K562 (cell line): ENCODE results near the gene PIP4K2A. TPM values are rescaled to one million over a fixed set of nuclear protein-coding genes. Genes with fewer than 3 reads are reported as not detected.
A peak's percentile ranks its signal among the peaks of the same experiment; 100 is the strongest.

ENCODE experiments used
- ATAC-seq: fragments of 200-7000 bp; cut with Tn5 transposase; 3 replicates; pipeline ENCODE4 v1.9.1; 2020; ENCODE audit warnings: moderate library complexity
- BruUV-seq: library from RNA; stranded (reverse); fragments of 400-500 nt; replicated peaks from 2 replicates; lab custom pipeline; 2021; lab: Mats Ljungman, UMichigan
- CTCF ChIA-PET: fragments of 300-600 bp; formaldehyde crosslinking; extraction: SDS; loops from one replicate; lab custom pipeline; 2021; ENCODE audit warnings: low intra/inter-chr PET ratio; lab: Yijun Ruan, JAX
- POLR2A ChIA-PET: fragments of 300-600, 350-650 bp; sonication (Branson Sonifier 250); formaldehyde crosslinking; extraction: SDS; loops from one replicate; lab custom pipeline; 2021; ENCODE audit warnings: antibody characterized with exemption, inconsistent platforms; lab: Yijun Ruan, JAX
- DNase-seq, 4 experiments: peaks; one replicate each; pipeline versions ENCODE4 v3.0.0 to v3.0.0-alpha.2; 2011 to 2018; ENCODE audit warnings: low spot score in 3 of 4, mixed read lengths in 3 of 4; ENCODE audit errors: extremely low read depth in 1 of 4
- FAIRE-seq: peaks from 2 replicates; lab custom pipeline; 2011; peaks lifted over from hg19 to GRCh38; lab: Jason Lieb, UNC
- H2AFZ ChIP-seq: 2 replicates; pipeline ENCODE4 v1.6.0; 2011; ENCODE audit warnings: low read depth, low read length, control low read depth, inconsistent platforms
- H3K27ac ChIP-seq: fragments of 200-600 bp; 3 replicates; pipeline ENCODE4 v1.8.0; 2011; ENCODE audit warnings: low read depth, mild to moderate bottlenecking, control low read depth, inconsistent platforms, low read length, moderate library complexity, mixed read lengths; ENCODE audit errors: extremely low read depth
- H3K27me3 ChIP-seq, 2 experiments: fragments of 300-600 bp in 1 of 2; 2 replicates in 1 of 2; 3 replicates in 1 of 2; pipeline versions ENCODE4 v1.6.0 to v1.8.0; 2011; ENCODE audit warnings: inconsistent platforms in 2 of 2, low read length in 2 of 2, mild to moderate bottlenecking in 1 of 2, mixed read lengths in 1 of 2, moderate library complexity in 1 of 2; ENCODE audit not compliant: control insufficient read depth in 2 of 2, insufficient read depth in 2 of 2
- H3K36me3 ChIP-seq: fragments of 300-600 bp; 3 replicates; pipeline ENCODE4 v1.8.0; 2011; ENCODE audit warnings: mild to moderate bottlenecking, low read length, inconsistent platforms; ENCODE audit not compliant: control insufficient read depth, insufficient read depth
- H3K4me1 ChIP-seq, 2 experiments: fragments of 200-600 bp in 1 of 2; replicated peaks in 1 of 2; 2 replicates in 1 of 2; 3 replicates in 1 of 2; pipeline versions ENCODE4 v1.5.1 to v1.8.0; 2011; ENCODE audit warnings: inconsistent platforms in 2 of 2, low read length in 2 of 2, mild to moderate bottlenecking in 1 of 2, mixed read lengths in 1 of 2, moderate library complexity in 1 of 2; ENCODE audit not compliant: control insufficient read depth in 2 of 2, insufficient read depth in 2 of 2
- H3K4me2 ChIP-seq: 2 replicates; pipeline ENCODE4 v1.6.1; 2011; ENCODE audit warnings: low read length, control low read depth, inconsistent platforms, mixed read lengths; ENCODE audit not compliant: insufficient read depth
- H3K4me3 ChIP-seq: fragments of 200-600 bp; sonication (generic), shearing (Covaris generic); 2 replicates; pipeline ENCODE4 v1.5.1; 2016; ENCODE audit warnings: control low read depth, inconsistent platforms
- H3K79me2 ChIP-seq: fragments of 200-600 bp; 3 replicates; pipeline ENCODE4 v1.8.0; 2011; ENCODE audit warnings: low read length, inconsistent platforms; ENCODE audit not compliant: control insufficient read depth, insufficient read depth
- H3K9ac ChIP-seq, 2 experiments: 2 replicates each; pipeline versions ENCODE4 v1.6.0 to v1.6.1; 2011; ENCODE audit warnings: low read depth in 2 of 2, low read length in 2 of 2, control low read depth in 1 of 2, inconsistent platforms in 1 of 2, mild to moderate bottlenecking in 1 of 2, mixed read lengths in 1 of 2; ENCODE audit not compliant: insufficient read depth in 1 of 2
- H3K9me1 ChIP-seq: one replicate; pipeline ENCODE4 v1.6.0; 2011; ENCODE audit warnings: inconsistent platforms, mild to moderate bottlenecking, low read length, moderate library complexity; ENCODE audit not compliant: control insufficient read depth, insufficient read depth
- H3K9me3 ChIP-seq: replicated peaks from 2 replicates; pipeline ENCODE4 v1.5.1; 2011; ENCODE audit warnings: low read depth, low read length, inconsistent platforms; ENCODE audit not compliant: control insufficient read depth, insufficient read depth
- H4K20me1 ChIP-seq: replicated peaks from 2 replicates; pipeline ENCODE4 v1.6.1; 2011; ENCODE audit warnings: low read length, inconsistent platforms, mixed read lengths; ENCODE audit not compliant: control insufficient read depth, insufficient read depth
- CEBPB ChIP-seq: fragments of 450-650 bp; IDR thresholded peaks from 2 replicates; pipeline ENCODE4 v1.6.1; 2016; ENCODE audit warnings: missing genetic modification characterization, missing compliant biosample characterization
- CEBPG ChIP-seq, 3 experiments: fragments of 200-800 bp in 1 of 3; sonication (Bioruptor generic) in 1 of 3; sonication (generic) in 1 of 3; formaldehyde crosslinking in 1 of 3; IDR thresholded peaks in 2 of 3; conservative IDR thresholded peaks in 1 of 3; 2 replicates each; pipeline versions ENCODE4 v1.6.1 to v1.8.0; 2016 to 2022; ENCODE audit warnings: missing compliant biosample characterization in 2 of 3, missing genetic modification characterization in 2 of 3, mild to moderate bottlenecking in 1 of 3, missing genetic modification reagents in 1 of 3
- CTCFL ChIP-seq: IDR thresholded peaks from 2 replicates; pipeline ENCODE4 v1.6.1; 2011; ENCODE audit warnings: borderline replicate concordance, low read depth, mild to moderate bottlenecking, moderate library complexity, low read length; ENCODE audit not compliant: insufficient read depth, poor library complexity, severe bottlenecking
- FOXP1 ChIP-seq: sonication (generic); formaldehyde crosslinking; IDR thresholded peaks from 2 replicates; pipeline ENCODE4 v1.8.0; 2022; ENCODE audit warnings: mild to moderate bottlenecking, missing genetic modification reagents
- HMG20A ChIP-seq: fragments of 450-650 bp; formaldehyde crosslinking; conservative IDR thresholded peaks from 2 replicates; pipeline ENCODE4 v1.4.0; 2020; ENCODE audit warnings: mild to moderate bottlenecking, mixed read lengths
- MAZ ChIP-seq, 2 experiments: fragments of 450-650 bp in 1 of 2; sonication (generic) in 1 of 2; formaldehyde crosslinking; IDR thresholded peaks in 1 of 2; conservative IDR thresholded peaks in 1 of 2; 2 replicates each; pipeline versions ENCODE4 v1.4.0 to v1.5.0; 2020; ENCODE audit warnings: mild to moderate bottlenecking in 1 of 2, missing genetic modification reagents in 1 of 2
- SIN3A ChIP-seq, 2 experiments: fragments of 150-350 bp in 1 of 2; IDR thresholded peaks; 2 replicates each; pipeline ENCODE4 v1.6.1; 2011 to 2016; ENCODE audit warnings: borderline replicate concordance in 2 of 2, low read depth in 2 of 2, low read length in 2 of 2, mild to moderate bottlenecking in 2 of 2, moderate library complexity in 2 of 2; ENCODE audit not compliant: control insufficient read depth in 1 of 2
- SMARCB1 ChIP-seq: IDR thresholded peaks from 2 replicates; pipeline ENCODE4 v1.6.1; 2011; ENCODE audit warnings: improper control_type of control experiment, low read depth; ENCODE audit not compliant: insufficient read length
- STAT6 ChIP-seq: sonication (generic); formaldehyde crosslinking; IDR thresholded peaks from 2 replicates; pipeline ENCODE4 v1.8.1; 2023; ENCODE audit warnings: mild to moderate bottlenecking, missing genetic modification reagents
- ZBTB7A ChIP-seq: IDR thresholded peaks from 2 replicates; pipeline ENCODE4 v1.6.1; 2011; ENCODE audit warnings: low read depth, mild to moderate bottlenecking, low read length, moderate library complexity, borderline replicate concordance; ENCODE audit not compliant: control insufficient read depth
- ZNF232 ChIP-seq: sonication (generic); formaldehyde crosslinking; IDR thresholded peaks from 2 replicates; pipeline ENCODE4 v1.8.0; 2022; ENCODE audit warnings: mild to moderate bottlenecking, missing genetic modification reagents
- ZNF239 ChIP-seq: fragments of 250-450 bp; sonication (Bioruptor Pico); IDR thresholded peaks from 2 replicates; pipeline ENCODE4 v1.4.0; 2020; ENCODE audit warnings: mild to moderate bottlenecking
- WGBS: fragments of 100-300 bp; shearing (Covaris generic); methylation state at CpG from one replicate; pipeline ENCODE4 v1.1.6; 2016; ENCODE audit warnings: low coverage, mixed read lengths; ENCODE audit not compliant: insufficient coverage; ENCODE audit errors: missing lambda C conversion rate; 5-methylcytosine and 5-hydroxymethylcytosine counted together
- in situ Hi-C: fragments of 300-500 bp; cut with MboI; formaldehyde crosslinking; loops from 4 replicates; pipeline ENCODE4 v1.15.0; 2018; ENCODE audit warnings: inconsistent platforms, mixed read lengths
- intact Hi-C: fragments of 100-400 bp; cut with micrococcal nuclease; formaldehyde crosslinking; loops from 2 replicates; pipeline ENCODE4 v1.14.2; 2022
- polyA plus RNA-seq, 8 experiments: library from polyadenylated mRNA; depleted of rRNA in 4 of 8; stranded (reverse) in 5 of 8; unstranded in 3 of 8; fragments of >200 nt; fragmentation: Nextera tagmentation in 2 of 8; fragmentation: Illumina TruSeq in 1 of 8; extraction: Ambion mirVana in 2 of 8; extraction: Trizol in 1 of 8; gene quantifications; 2 replicates each; pipeline versions ENCODE4 v1.2.1 to v1.2.3, GENCODE V29; 2011 to 2014; ENCODE audit warnings: inconsistent platforms in 1 of 8, missing spikeins in 1 of 8
- total RNA-seq, 7 experiments: library from RNA; depleted of rRNA in 6 of 7; stranded (reverse); fragments of >200 nt in 6 of 7; fragmentation: Illumina TruSeq in 2 of 7; extraction: Trizol in 2 of 7; gene quantifications; 2 replicates each; pipeline versions ENCODE4 v1.2.1 to v1.2.3, GENCODE V29; 2011 to 2021; ENCODE audit warnings: low replicate concordance in 1 of 7

PIP4K2A gene
- total and polyA plus RNA-seq, 9 of the 15 experiments (the other 6 are each of a cell fraction or from before 2014, with no cell fraction given): 35.6 to 117 (median 71.9) TPM

GRCh38 chr10:22684699-22685098 is 29.7 kb downstream of the PIP4K2A start (continued):
- TF ChIP-seq ZNF232 (CRISPR knock-in tag): no peak

GRCh38 chr10:22683140-22683389 is 31.3 kb downstream of the PIP4K2A start:
- Histone ChIP-seq H3K9me3 (no peaks in the 10 kb centered on the region; the same call in 1 of the 2 replicates), H3K79me2 (peaks cover 100% of the 10 kb centered on the region), H3K27ac (peak overlapping the region; percentile 91), H3K36me3 (peaks cover 17% of the 10 kb centered on the region; the same call in 1 of the 3 replicates), H2AFZ (no peak overlapping the region), H3K9ac (peak overlapping the region; percentile 18 to 54; a peak in 3 of 4 replicates), H3K4me3 (no peak overlapping the region), H3K27me3 (no peaks in the 10 kb centered on the region), H3K9me1 (no peaks in the 10 kb centered on the region), H4K20me1 (no peaks in the 10 kb centered on the region; the same call in 1 of the 2 replicates), H3K4me2 (peak overlapping the region; percentile 81), H3K4me1 (peaks cover 30 to 71% of the 10 kb centered on the region in 2 experiments)
- 4% methylated on average over 3 of the region's 3 CpGs for WGBS
- no peak for FAIRE-seq
- CTCF ChIA-PET: no interaction called here
- no TSS peak for BruUV-seq
- in situ Hi-C loops (no loop called here), intact Hi-C loops (loop anchor here (2.0 to 5.0 kb wide), 2 partner anchors 16 to 66 kb away; no protein-coding TSS in a partner anchor)
- POLR2A ChIA-PET: interaction anchor here (0.6 to 3.3 kb wide), 8 partner anchors 9 to 364 kb away, joined by 3 to 21 read pairs (median 4); no protein-coding TSS in a partner anchor
- no peak for DNase-seq
- ATAC-seq: peak; percentile 40; the same call in 2 of the 3 replicates
- peak; percentile 74; the same call in 1 of the 2 replicates for TF ChIP-seq ZBTB7A
- peak; percentile 84 for TF ChIP-seq CEBPB
- no peak for TF ChIP-seq CTCFL
- TF ChIP-seq MAZ (CRISPR knock-in tag; conservative IDR thresholded peaks at IDR 0.05 in 1 of 2, IDR thresholded peaks at IDR 0.05 in 1 of 2): no peak
- TF ChIP-seq HMG20A (CRISPR knock-in tag): no peak
- TF ChIP-seq SMARCB1: peak; percentile 37
- peak; percentile 31; the same call in 1 of the 2 replicates for TF ChIP-seq CEBPG (CRISPR knock-in tag; IDR thresholded peaks at IDR 0.05)
- TF ChIP-seq CEBPG (tag; conservative IDR thresholded peaks at IDR 0.05 in 1 of 2, IDR thresholded peaks at IDR 0.05 in 1 of 2): peak in 1 of 2 experiments; percentile 22; a peak in 1 of 4 replicates
- 0 out of 4 replicates have a peak, but pooled peaks of 1 of the 2 experiments have one; percentile 50 for TF ChIP-seq SIN3A (IDR thresholded peaks at IDR 0.05; ENCODE audit: borderline replicate concordance in 2 of 2, control insufficient read depth in 1 of 2, low read depth in 2 of 2, low read length in 2 of 2)
- TF ChIP-seq ZNF239 (CRISPR knock-in tag): no peak
- 0 out of 2 replicates have a peak, but pooled peaks have one; percentile 81 for TF ChIP-seq STAT6
- peak; percentile 10 for TF ChIP-seq FOXP1 (CRISPR knock-in tag)
